LNCaP clone FGC (cell line): Measurements from ENCODE around the gene XPNPEP2.
"Not testable (repeated sequence)": the region's sequence is repeated elsewhere in the genome, so short reads cannot be mapped to it uniquely, and the experiment has no call there.

Experiments
- DNase-seq: peaks from one replicate; pipeline ENCODE4 v3.0.0-alpha.2; 2011; ENCODE audit warnings: low read depth
- H3K4me3 ChIP-seq: 2 replicates; pipeline ENCODE4 v1.5.1; 2011; ENCODE audit warnings: mild to moderate bottlenecking, low read depth, low read length, control low read depth
- CTCF ChIP-seq: IDR thresholded peaks from 2 replicates; pipeline ENCODE4 v1.5.1; 2012; ENCODE audit warnings: mild to moderate bottlenecking; ENCODE audit not compliant: control insufficient read depth, insufficient read depth; ENCODE audit errors: extremely low read depth

The XPNPEP2 gene

GRCh38 chrX:129739578-129739977 lies 799 bp downstream of the XPNPEP2 start:
- H3K4me3 ChIP-seq = no peak overlapping the region
- TF ChIP-seq CTCF = no peak
- no peak for DNase-seq

GRCh38 chrX:129741880-129742758 lies 3.3 kb downstream of the XPNPEP2 start:
- no peak overlapping the region for H3K4me3 ChIP-seq
- no peak for DNase-seq
- TF ChIP-seq CTCF = no peak

GRCh38 chrX:129742759-129743152 lies 4.0 kb downstream of the XPNPEP2 start:
- not testable (repeated sequence) for DNase-seq, H3K4me3 ChIP-seq

- no peak for DNase-seq
- H3K4me3 ChIP-seq = no peak overlapping the region
- TF ChIP-seq CTCF = no peak
Measured at GRCh38 chrX:129743821-129744220, 5.0 kb downstream of the XPNPEP2 start.

- no peak for DNase-seq
- no peak for TF ChIP-seq CTCF
- H3K4me3 ChIP-seq = no peak overlapping the region
Measured at GRCh38 chrX:129744861-129745321, 6.1 kb downstream of the XPNPEP2 start.

GRCh38 chrX:129746557-129747470 lies 8.0 kb downstream of the XPNPEP2 start:
- TF ChIP-seq CTCF = no peak
- DNase-seq = no peak
- H3K4me3 ChIP-seq = no peak overlapping the region

GRCh38 chrX:129747533-129747932 lies 8.8 kb downstream of the XPNPEP2 start:
- DNase-seq = no peak
- no peak for TF ChIP-seq CTCF
- no peak overlapping the region for H3K4me3 ChIP-seq
